Upper lobe of right lung (tissue), 1 donor: Measurements from ENCODE around the gene STX7. TPM values are rescaled to one million over a fixed set of nuclear protein-coding genes. Genes with fewer than 3 reads are reported as not detected.

ENCODE experiments used
- ATAC-seq: fragments of 200-7000 bp; cut with Tn5 transposase; one replicate; pipeline ENCODE4 v1.9.1; 2020; ENCODE audit warnings: mild to moderate bottlenecking, moderate library complexity
- DNase-seq: peaks from one replicate; pipeline ENCODE4 v3.0.0-alpha.2; 2020
- H3K27ac ChIP-seq: fragments of 200-600 bp; one replicate; pipeline ENCODE4 v1.8.0; 2022
- H3K27me3 ChIP-seq: fragments of 200-600 bp; one replicate; pipeline ENCODE4 v1.8.0; 2022; ENCODE audit warnings: mild to moderate bottlenecking
- H3K36me3 ChIP-seq: fragments of 200-600 bp; one replicate; pipeline ENCODE4 v1.8.0; 2022
- H3K4me1 ChIP-seq: fragments of 200-600 bp; one replicate; pipeline ENCODE4 v1.8.0; 2022
- H3K4me3 ChIP-seq: fragments of 200-600 bp; one replicate; pipeline ENCODE4 v1.8.0; 2022; ENCODE audit warnings: mild to moderate bottlenecking
- H3K9me3 ChIP-seq: fragments of 200-600 bp; one replicate; pipeline ENCODE4 v1.8.0; 2022
- CTCF ChIP-seq: fragments of 200-600 bp; IDR thresholded peaks from one replicate; pipeline ENCODE4 v1.8.0; 2022; ENCODE audit warnings: antibody characterized with exemption
- intact Hi-C: fragments of 100-400 bp; cut with DNase I; formaldehyde crosslinking; loops from one replicate; pipeline ENCODE4 v1.11.0; 2022
- total RNA-seq: library from RNA; stranded (reverse); fragmentation: NEBNext Ultra II Directional; extraction: Animal tissue kit (Norgen Biotek cat#: 25700); gene quantifications from one replicate; pipeline ENCODE4 v1.2.1, GENCODE V29; 2021
- donor health status: DM: no; HTN: yes; CAD: no; lungs with severe emphysema.

Gene STX7
- total RNA-seq, 1 donor from 2014 or later: 89.1 TPM

DNA sequence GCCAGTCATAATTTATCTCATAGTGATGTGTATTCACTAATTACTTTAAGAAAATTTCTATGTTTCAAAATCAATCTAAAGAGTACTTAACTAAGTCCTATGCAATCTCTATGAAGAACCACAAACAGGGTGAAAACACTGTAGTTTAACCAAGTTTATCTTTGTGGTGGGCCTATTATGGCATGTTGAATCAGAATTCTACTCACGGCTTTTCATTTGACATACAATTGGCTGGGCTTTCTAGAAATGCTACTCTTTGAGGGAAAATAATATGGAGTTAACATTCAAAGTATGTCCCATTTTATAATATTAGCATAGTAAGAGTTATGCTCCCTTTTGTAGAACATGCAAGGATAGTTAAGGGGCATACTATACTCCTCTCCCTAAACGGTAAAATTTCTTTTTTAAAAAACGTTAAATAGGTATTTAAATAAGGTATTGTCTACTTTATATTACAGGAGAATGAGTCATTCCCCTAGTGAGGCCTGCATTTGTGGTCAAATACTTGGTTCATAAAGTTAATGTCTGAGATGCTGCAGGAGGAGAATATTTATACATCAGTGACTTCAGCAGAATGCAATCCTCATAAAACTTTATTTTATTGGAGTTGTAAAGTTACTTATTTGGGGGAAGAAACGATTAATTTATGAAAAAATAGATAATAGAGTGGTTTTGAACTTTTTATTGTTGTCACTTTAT is 113.4 kb downstream of the STX7 start:
- no peak for DNase-seq
- no peaks in the 10 kb centered on the region for H3K36me3 ChIP-seq
- no peaks in the 10 kb centered on the region for H3K4me1 ChIP-seq
- TF ChIP-seq CTCF: no peak
- no peak for ATAC-seq
- no peak overlapping the region for H3K27ac ChIP-seq
- peak overlapping the region; percentile 65 for H3K4me3 ChIP-seq
- H3K27me3 ChIP-seq: peaks cover 24% of the 10 kb centered on the region
- intact Hi-C loops: no loop called here
- peaks cover 8% of the 10 kb centered on the region for H3K9me3 ChIP-seq

Other genes starting within 250 kb of the STX7 start
- gene MOXD1, start 111.6 kb downstream of the STX7 start, total RNA-seq: 24.0 TPM
- not detected for gene TAAR9, start 25.2 kb upstream of the STX7 start, total RNA-seq
- not detected for gene TAAR8, start 39.6 kb upstream of the STX7 start, total RNA-seq
- not detected for gene TAAR6, start 57.2 kb upstream of the STX7 start, total RNA-seq
- gene TAAR5, start 76.6 kb upstream of the STX7 start, total RNA-seq: not detected
- not detected for gene TAAR2, start 111.2 kb upstream of the STX7 start, total RNA-seq
- gene TAAR1, start 146.1 kb upstream of the STX7 start, total RNA-seq: not detected
- gene VNN1, start 200.9 kb upstream of the STX7 start, total RNA-seq: 10.1 TPM
- gene VNN2, start 244.8 kb upstream of the STX7 start, total RNA-seq: 14.0 TPM